Common myeloid progenitor, CD34-positive (primary cell): Measurements from ENCODE around the gene TBX10.
"Not testable (repeated sequence)": the region's sequence is repeated elsewhere in the genome, so short reads cannot be mapped to it uniquely, and the experiment has no call there.

Source experiments
- CTCF ChIA-PET: fragments of 350-600 bp; sonication (Branson Sonifier 250); formaldehyde crosslinking; loops from one replicate; lab custom pipeline; 2021; ENCODE audit warnings: antibody characterized with exemption; lab: Charles Lee
- POLR2A ChIA-PET: fragments of 350-600 bp; sonication (Branson Sonifier 250); formaldehyde crosslinking; loops from one replicate; lab custom pipeline; 2021; ENCODE audit warnings: antibody characterized with exemption; lab: Charles Lee
- DNase-seq, 3 donors: peaks; one replicate each; pipeline versions ENCODE4 v3.0.0 to v3.0.0-alpha.2; 2013
- H3K27ac ChIP-seq, 2 experiments: 1 replicate in 1 of 2; 2 replicates in 1 of 2; pipeline ENCODE4 v1.7.0; 2013; ENCODE audit warnings: inconsistent platforms in 2 of 2, low read length in 2 of 2, mild to moderate bottlenecking in 2 of 2, low read depth in 1 of 2, moderate library complexity in 1 of 2; ENCODE audit not compliant: severe bottlenecking in 2 of 2, insufficient read depth in 1 of 2, poor library complexity in 1 of 2
- H3K27me3 ChIP-seq, 5 experiments: replicated peaks in 2 of 5; 1 replicate in 3 of 5; 2 replicates in 2 of 5; pipeline versions ENCODE4 v1.6.1 to v1.7.0; 2013; ENCODE audit warnings: low read length in 4 of 5, mild to moderate bottlenecking in 2 of 5, moderate library complexity in 2 of 5, inconsistent platforms in 1 of 5; ENCODE audit not compliant: insufficient read depth in 5 of 5, control insufficient read depth in 4 of 5
- H3K36me3 ChIP-seq, 4 experiments: 1 replicate in 2 of 4; 2 replicates in 2 of 4; pipeline versions ENCODE4 v1.6.1 to v1.7.0; 2013; ENCODE audit warnings: low read length in 3 of 4, control low read depth in 1 of 4, mild to moderate bottlenecking in 1 of 4; ENCODE audit not compliant: control insufficient read depth in 4 of 4, insufficient read depth in 4 of 4
- H3K4me1 ChIP-seq, 4 experiments: 1 replicate in 3 of 4; 2 replicates in 1 of 4; pipeline versions ENCODE4 v1.6.1 to v1.7.1; 2013; ENCODE audit warnings: low read length in 3 of 4, mild to moderate bottlenecking in 3 of 4, control low read depth in 1 of 4, inconsistent platforms in 1 of 4, moderate library complexity in 1 of 4; ENCODE audit not compliant: control insufficient read depth in 4 of 4, insufficient read depth in 4 of 4; ENCODE audit errors: control extremely low read depth in 1 of 4
- H3K4me3 ChIP-seq, 7 experiments: 1 replicate in 4 of 7; 2 replicates in 3 of 7; pipeline versions ENCODE4 v1.5.1 to v1.7.0; 2013; ENCODE audit warnings: mild to moderate bottlenecking in 7 of 7, low read length in 6 of 7, moderate library complexity in 6 of 7, inconsistent platforms in 2 of 7, low read depth in 2 of 7, control low read depth in 1 of 7; ENCODE audit not compliant: insufficient read depth in 4 of 7, control insufficient read depth in 1 of 7; ENCODE audit errors: extremely low read depth in 1 of 7
- H3K9me3 ChIP-seq, 5 experiments: 1 replicate in 4 of 5; 2 replicates in 1 of 5; pipeline versions ENCODE4 v1.6.1 to v1.7.1; 2013; ENCODE audit warnings: low read length in 4 of 5, mild to moderate bottlenecking in 2 of 5, inconsistent platforms in 1 of 5, low read depth in 1 of 5, moderate library complexity in 1 of 5; ENCODE audit not compliant: control insufficient read depth in 4 of 5, insufficient read depth in 2 of 5; ENCODE audit errors: control extremely low read depth in 1 of 5
- WGBS: methylation state at CpG from one replicate; pipeline ENCODE4 v1.1.5; 2013; ENCODE audit not compliant: insufficient coverage; 5-methylcytosine and 5-hydroxymethylcytosine counted together

The TBX10 gene

GRCh38 chr11:67619683-67620618 is 19.6 kb downstream of the TBX10 start:
- H3K9me3 ChIP-seq, H3K36me3 ChIP-seq, H3K27ac ChIP-seq, POLR2A ChIA-PET, H3K4me3 ChIP-seq, DNase-seq, H3K27me3 ChIP-seq: not testable (repeated sequence)
- H3K4me1 ChIP-seq, result peaks cover 0 to 15% (median 12%) of the 10 kb centered on the region in 4 experiments
- CTCF ChIA-PET, result interaction anchor here (0.9 to 8.7 kb wide), 2 partner anchors 10 to 11 kb away, joined by 4 to 81 read pairs; partner anchors contain the start of gene NUDT8
- WGBS, result 98% methylated on average over 19 of the region's 33 CpGs

- H3K27ac ChIP-seq, H3K9me3 ChIP-seq, H3K4me3 ChIP-seq, DNase-seq, H3K27me3 ChIP-seq, POLR2A ChIA-PET, H3K36me3 ChIP-seq: not testable (repeated sequence)
- peaks cover 0 to 23% (median 21%) of the 10 kb centered on the region in 4 experiments for H3K4me1 ChIP-seq
- CTCF ChIA-PET, result interaction anchor here (0.9 to 8.7 kb wide), 2 partner anchors 10 kb away, joined by 4 to 81 read pairs; partner anchors contain the start of gene NUDT8
- 95% methylated on average over 29 of the region's 40 CpGs for WGBS
Observed at GRCh38 chr11:67618901-67619659, 20.5 kb downstream of the TBX10 start.

GRCh38 chr11:67617243-67617953 is 22.2 kb downstream of the TBX10 start:
- no peak overlapping the region for H3K4me3 ChIP-seq
- no peak overlapping the region for H3K27ac ChIP-seq
- 100% methylated on average over 6 of the region's 7 CpGs for WGBS
- H3K9me3 ChIP-seq, result no peaks in the 10 kb centered on the region
- ChIA-PET CTCF (interaction anchor here (1.0 to 8.7 kb wide), 4 partner anchors 12 to 256 kb away, joined by 3 to 81 read pairs (median 4); partner anchors contain the start of genes GSTP1 and NUDT8), POLR2A (no interaction called here)
- H3K36me3 ChIP-seq, result peaks cover 0 to 9% (median 7%) of the 10 kb centered on the region in 4 experiments
- no peak for DNase-seq
- H3K4me1 ChIP-seq, result peaks cover 0 to 33% (median 32%) of the 10 kb centered on the region in 4 experiments
- no peaks in the 10 kb centered on the region for H3K27me3 ChIP-seq

GRCh38 chr11:67616431-67617242 is 22.9 kb downstream of the TBX10 start:
- POLR2A ChIA-PET, result interaction anchor here (0.9 kb wide), 1 partner anchor 11 kb away, joined by 3 read pairs; no protein-coding TSS in a partner anchor
- WGBS, result 77% methylated on average over 10 of the region's 11 CpGs
- H3K36me3 ChIP-seq, result peaks cover 2 to 16% (median 13%) of the 10 kb centered on the region in 4 experiments
- H3K4me1 ChIP-seq, result peaks cover 0 to 33% (median 32%) of the 10 kb centered on the region in 4 experiments
- no peak for DNase-seq
- no peaks in the 10 kb centered on the region for H3K27me3 ChIP-seq
- H3K27ac ChIP-seq, result no peak overlapping the region
- no peak overlapping the region for H3K4me3 ChIP-seq
- no peaks in the 10 kb centered on the region for H3K9me3 ChIP-seq
- CTCF ChIA-PET, result interaction anchor here (1.0 to 8.7 kb wide), 5 partner anchors 13 to 46 kb away, joined by 3 to 81 read pairs (median 5); partner anchors contain the start of genes GSTP1, NUDT8 and TBX10

- POLR2A ChIA-PET, result interaction anchor here (0.8 to 0.9 kb wide), 2 partner anchors 12 to 33 kb away, joined by 3 to 4 read pairs; partner anchors contain the start of gene GSTP1
- Histone ChIP-seq H3K36me3 (peaks cover 2 to 24% (median 18%) of the 10 kb centered on the region in 4 experiments), H3K4me1 (peaks cover 0 to 33% (median 32%) of the 10 kb centered on the region in 4 experiments), H3K27ac (no peak overlapping the region), H3K27me3 (no peaks in the 10 kb centered on the region), H3K4me3 (peak overlapping the region in 1 of 7 experiments; percentile 53), H3K9me3 (no peaks in the 10 kb centered on the region)
- CTCF ChIA-PET, result interaction anchor here (1.4 to 8.7 kb wide), 7 partner anchors 14 to 46 kb away, joined by 3 to 81 read pairs (median 6); partner anchors contain the start of genes GSTP1, NUDT8 and TBX10
- 62% methylated on average over 30 of the region's 34 CpGs for WGBS
- DNase-seq, result peak in 2 of 3 donors; percentile 38 to 57
Observed at GRCh38 chr11:67615728-67616430, 23.7 kb downstream of the TBX10 start.
